AG10803 (cell line): ENCODE measurements around the gene PCSK4.

Source experiments
- DNase-seq: peaks from one replicate; pipeline ENCODE4 v3.0.0; 2010; ENCODE audit warnings: low read depth
- H3K4me3 ChIP-seq: 2 replicates; pipeline ENCODE4 v1.5.1; 2011; ENCODE audit warnings: mild to moderate bottlenecking, low read length, control low read depth
- CTCF ChIP-seq: conservative IDR thresholded peaks from 2 replicates; pipeline ENCODE4 v1.5.1; 2011; ENCODE audit warnings: mild to moderate bottlenecking, low read length, control low read depth, inconsistent platforms

The PCSK4 gene

GRCh38 chr19:1438933-1439354 is 51.2 kb downstream of the PCSK4 start:
- TF ChIP-seq CTCF = no peak
- peak overlapping the region; percentile 82 for H3K4me3 ChIP-seq
- DNase-seq = no peak

- peak within 1 kb of the TSS; percentile 82 for H3K4me3 ChIP-seq
- peak; percentile 94 for DNase-seq
- peak; percentile 77 for TF ChIP-seq CTCF
Measured at GRCh38 chr19:1438035-1438932, 51.9 kb downstream of the PCSK4 start, which contains the start of gene RPS15. Gene RPS15 (plus strand): TSS chr19:1438396. CDS start chr19:1438426, 30 bp downstream.

DNA sequence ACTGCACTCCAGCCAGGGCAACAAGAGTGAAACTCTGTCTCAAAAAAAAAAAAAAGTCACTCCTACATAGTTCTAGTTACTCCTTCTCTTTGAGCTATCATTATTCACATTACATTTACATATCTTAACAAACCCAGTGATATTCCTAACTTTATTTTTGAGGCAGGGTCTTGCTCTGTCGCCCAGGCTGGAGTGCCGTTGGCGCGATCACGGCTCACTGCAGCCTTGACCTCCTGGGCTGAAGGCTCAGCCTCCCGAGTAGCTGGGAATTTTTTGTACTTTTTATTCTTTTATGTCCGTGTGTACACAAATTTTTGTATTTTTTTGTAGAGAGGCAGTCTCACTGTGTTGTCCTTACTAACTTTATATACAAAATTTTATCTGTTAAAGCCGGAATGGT is 52.5 kb downstream of the PCSK4 start:
- DNase-seq = no peak
- H3K4me3 ChIP-seq = no peak overlapping the region
- TF ChIP-seq CTCF = no peak

DNA sequence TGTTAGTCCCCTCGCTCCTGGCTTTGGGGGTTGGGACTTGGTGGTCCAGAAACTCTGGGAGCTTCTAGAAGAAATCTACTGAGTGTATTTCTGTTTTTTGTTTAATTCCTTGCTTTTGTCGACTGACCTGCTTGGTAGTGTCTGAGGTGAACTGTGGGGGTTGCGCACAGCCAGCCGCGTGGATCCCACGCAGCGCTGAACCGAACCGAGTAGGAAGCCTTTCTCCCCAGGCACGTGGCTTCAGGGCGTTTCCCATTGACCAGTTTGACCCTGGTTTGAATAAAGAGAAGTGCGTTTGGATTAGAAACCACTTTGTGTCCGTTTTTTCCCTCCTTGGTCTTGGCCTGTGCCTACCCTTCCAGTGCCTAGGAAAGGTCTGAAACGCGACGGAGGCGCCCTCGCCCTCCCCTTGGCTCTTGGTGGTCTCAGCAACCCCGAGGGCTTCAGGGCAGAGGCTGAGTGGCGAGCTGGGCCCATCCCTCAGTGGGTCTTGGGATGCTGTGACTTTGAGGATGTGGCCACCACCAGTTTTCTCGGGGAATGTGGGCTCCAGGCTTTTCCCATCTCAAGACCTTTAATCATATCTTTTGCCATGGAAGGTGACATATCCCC is 54.7 kb downstream of the PCSK4 start:
- DNase-seq = no peak
- H3K4me3 ChIP-seq = no peak overlapping the region
- TF ChIP-seq CTCF = no peak

- no peak for DNase-seq
- TF ChIP-seq CTCF = no peak
Measured at GRCh38 chr19:1434577-1435060, 55.5 kb downstream of the PCSK4 start.

DNA sequence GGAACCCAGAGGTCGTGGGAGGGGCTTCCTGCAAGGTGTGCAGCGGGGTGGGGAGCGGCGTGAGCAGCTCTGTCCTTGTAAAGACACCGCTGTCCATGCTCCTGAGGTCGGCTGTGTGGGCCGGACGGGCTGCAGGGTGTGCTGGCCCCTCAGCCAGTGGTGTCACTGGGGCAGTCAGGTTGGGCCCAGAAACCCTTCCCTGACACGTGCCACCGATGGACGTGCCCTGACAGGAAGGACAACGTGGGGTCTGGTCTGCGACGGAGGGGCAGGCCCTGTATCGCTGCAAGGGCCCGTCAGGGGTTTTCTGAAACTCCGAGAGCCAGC is 56.1 kb downstream of the PCSK4 start:
- DNase-seq = no peak
- H3K4me3 ChIP-seq = no peak overlapping the region
- no peak for TF ChIP-seq CTCF

More at GRCh38 chr19:1434577-1435060, 55.5 kb downstream of the PCSK4 start:
- H3K4me3 ChIP-seq = no peak overlapping the region
